Measurements from ENCODE around the gene ADAM12. TPM values are rescaled to one million over a fixed set of nuclear protein-coding genes. Genes with fewer than 3 reads are reported as not detected.
A peak's percentile ranks its signal among the peaks of the same experiment; 100 is the strongest.

The ADAM12 gene
- total RNA-seq, 1 experiment from 2014 or later = 0.24 TPM

- Histone ChIP-seq H3K23me2 (ENCODE audit: insufficient read length, low read depth, low read length, poor library complexity, severe bottlenecking) (no peaks in the 10 kb centered on the region), H2AFZ (ENCODE audit: low read length) (no peak overlapping the region), H3K4me1 (ENCODE audit: insufficient read depth, low read length) (no peaks in the 10 kb centered on the region), H3K18ac (ENCODE audit: insufficient read length, low read depth, low read length) (no peak overlapping the region), H3K4me2 (ENCODE audit: insufficient read depth, insufficient read length, low read length) (no peak overlapping the region), H3K9me3 (ENCODE audit: control insufficient read depth, low read depth, low read length) (peaks cover 7% of the 10 kb centered on the region), H3T11ph (ENCODE audit: low read length) (no peak overlapping the region), H3K9ac (ENCODE audit: extremely low read depth, insufficient read length, low read length) (no peak overlapping the region), H3K23ac (ENCODE audit: insufficient read length, low read depth, low read length) (no peak overlapping the region), H2BK20ac (ENCODE audit: low read depth, low read length, poor library complexity, severe bottlenecking) (no peak overlapping the region), H3K27me3 (ENCODE audit: insufficient read depth, low read length) (no peaks in the 10 kb centered on the region), H3K27ac (ENCODE audit: insufficient read length, low read depth, low read length) (no peak overlapping the region), H4K91ac (ENCODE audit: insufficient read length, low read depth, low read length) (no peak overlapping the region), H4K5ac (ENCODE audit: insufficient read length, low read depth, low read length) (no peak overlapping the region), H2BK5ac (ENCODE audit: insufficient read length, low read length) (no peak overlapping the region), H4K20me1 (ENCODE audit: control insufficient read depth, insufficient read depth, insufficient read length) (no peaks in the 10 kb centered on the region), H4K8ac (replicated peaks; ENCODE audit: insufficient read length, low read depth, low read length) (no peak overlapping the region), H3K79me2 (ENCODE audit: insufficient read depth, low read length) (no peaks in the 10 kb centered on the region), H2AK5ac (ENCODE audit: insufficient read length, low read length) (no peak overlapping the region), H3K14ac (ENCODE audit: insufficient read depth, low read length) (no peak overlapping the region), H3K4ac (ENCODE audit: low read depth, low read length) (no peak overlapping the region), H2BK12ac (ENCODE audit: insufficient read length, low read depth, low read length) (no peak overlapping the region), H2BK15ac (ENCODE audit: low read depth, low read length) (no peak overlapping the region), H3K56ac (ENCODE audit: insufficient read length, low read depth, low read length) (no peak overlapping the region), H3K79me1 (ENCODE audit: insufficient read depth, low read depth, low read length, poor library complexity, severe bottlenecking) (no peaks in the 10 kb centered on the region), H2BK120ac (ENCODE audit: low read depth, low read length, poor library complexity, severe bottlenecking) (no peak overlapping the region)
- Mint-ChIP-seq H3K9me3 (peaks cover 20 to 24% of the 10 kb centered on the region in 2 experiments), H3K27ac (peak overlapping the region in 2 of 3 experiments; percentile 74 to 93; a peak in 4 of 7 replicates), H3K4me1 (peaks cover 12 to 15% of the 10 kb centered on the region in 2 experiments), H3K27me3 (ENCODE audit: low read depth) (no peaks in the 10 kb centered on the region), H3K4me3 (no peak overlapping the region), H3K36me3 (ENCODE audit: insufficient read depth in 1 of 3, low read depth in 3 of 3) (peaks cover 10 to 26% (median 14%) of the 10 kb centered on the region in 3 experiments; a peak in 6 of 7 replicates)
- no CpG with 5 or more reads among the region's 7 CpGs for WGBS (ENCODE audit: extremely low coverage, insufficient read length, low lambda C conversion rate)
- no peak for DNase-seq
- no peak for TF ChIP-seq CTCF (conservative IDR thresholded peaks at IDR 0.05)
These were observed 240.2 kb downstream of the ADAM12 start for GRCh38 chr10:126147866-126148587.

Data from H9 (cell line).